K562 (cell line): ENCODE measurements around the gene NRP2.

Experiments used
- MEF2A ChIP-seq: IDR thresholded peaks from 2 replicates; pipeline ENCODE4 v1.6.1; 2011; ENCODE audit warnings: low read depth, mild to moderate bottlenecking, low read length, moderate library complexity; ENCODE audit not compliant: control insufficient read depth
- MTF1 ChIP-seq: fragments of 250-450 bp; sonication (Bioruptor Pico); IDR thresholded peaks from 2 replicates; pipeline ENCODE4 v1.9.0; 2021; ENCODE audit warnings: moderate library complexity, mild to moderate bottlenecking, inconsistent platforms, borderline replicate concordance
- NR1H2 ChIP-seq: sonication (generic); formaldehyde crosslinking; IDR thresholded peaks from 2 replicates; pipeline ENCODE4 v1.4.0; 2020; ENCODE audit warnings: mild to moderate bottlenecking, missing genetic modification reagents
- NR2C1 ChIP-seq, 2 experiments: fragments of 450-650 bp; IDR thresholded peaks; 2 replicates each; pipeline ENCODE4 v1.6.1; 2017; ENCODE audit warnings: mild to moderate bottlenecking in 2 of 2, antibody characterized with exemption in 1 of 2, inconsistent platforms in 1 of 2, missing compliant biosample characterization in 1 of 2, missing genetic modification characterization in 1 of 2
- NUFIP1 ChIP-seq: fragments of 450-650 bp; IDR thresholded peaks from 2 replicates; pipeline ENCODE4 v1.6.1; 2018; ENCODE audit not compliant: partially characterized antibody
- PURB ChIP-seq: sonication (generic); formaldehyde crosslinking; IDR thresholded peaks from 2 replicates; pipeline ENCODE4 v1.9.0; 2021; ENCODE audit warnings: low read depth, mild to moderate bottlenecking, missing genetic modification reagents
- STAT5A ChIP-seq: IDR thresholded peaks from 2 replicates; pipeline ENCODE4 v1.6.1; 2012; ENCODE audit warnings: low read length, inconsistent platforms, borderline replicate concordance
- TAF1 ChIP-seq: IDR thresholded peaks from 2 replicates; pipeline ENCODE4 v1.6.1; 2011; ENCODE audit warnings: mild to moderate bottlenecking, low read length, moderate library complexity; ENCODE audit not compliant: insufficient read depth, control insufficient read depth, severe bottlenecking; ENCODE audit errors: extremely low read depth
- ZC3H4 ChIP-seq: sonication (generic); formaldehyde crosslinking; IDR thresholded peaks from 2 replicates; pipeline ENCODE4 v1.9.0; 2021; ENCODE audit warnings: missing genetic modification reagents, borderline replicate concordance
- ZNF274 ChIP-seq: IDR thresholded peaks from 2 replicates; pipeline ENCODE4 v1.6.1; 2011; ENCODE audit warnings: low read depth, mild to moderate bottlenecking, low read length, moderate library complexity, borderline replicate concordance
- ZNF696 ChIP-seq: fragments of 250-450 bp; sonication (Bioruptor Pico); conservative IDR thresholded peaks from 2 replicates; pipeline ENCODE4 v1.4.0; 2020; ENCODE audit warnings: mild to moderate bottlenecking, moderate library complexity
- TF ChIP-seq, protein P1 (sequence below), 3 experiments: IDR thresholded peaks in 2 of 3; conservative IDR thresholded peaks in 1 of 3; 2 replicates each; pipeline ENCODE4 v1.5.1; 2011 to 2012; ENCODE audit warnings: low read length in 3 of 3, mild to moderate bottlenecking in 3 of 3, control low read depth in 2 of 3, improper control_type of control experiment in 1 of 3, inconsistent platforms in 1 of 3, low read depth in 1 of 3, mixed read lengths in 1 of 3, moderate library complexity in 1 of 3; ENCODE audit not compliant: insufficient read depth in 2 of 3
- TF ChIP-seq, protein P2 (sequence below): fragments of 250-450 bp; sonication (Bioruptor Pico); IDR thresholded peaks from 2 replicates; pipeline ENCODE4 v1.8.0; 2021; ENCODE audit warnings: mild to moderate bottlenecking, moderate library complexity
- TF ChIP-seq, protein P3 (sequence below): fragments of 450-650 bp; formaldehyde crosslinking; IDR thresholded peaks from 2 replicates; pipeline ENCODE4 v1.4.0; 2022; ENCODE audit warnings: missing genetic modification characterization

DNA sequence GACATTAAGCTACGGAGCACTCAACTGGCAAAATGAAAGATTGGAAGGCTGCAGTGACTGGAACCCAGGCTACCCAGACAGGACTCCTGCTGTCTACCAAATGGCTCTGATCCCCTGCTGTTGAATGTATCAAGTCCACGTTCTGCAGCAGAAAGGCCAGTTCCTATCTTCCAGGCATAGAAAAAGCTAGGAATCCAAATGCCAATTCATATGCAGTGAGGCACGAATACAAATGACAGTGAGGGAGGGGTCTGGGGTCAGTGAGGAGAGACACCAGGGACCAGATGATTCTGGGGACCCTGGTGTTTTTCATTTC lies 5.3 kb downstream of the NRP2 start:
- TF ChIP-seq TAF1 (no peak), ZC3H4 (CRISPR knock-in tag) (no peak), ZNF274 (no peak), NR1H2 (no peak), NR2C1 (IDR thresholded peaks at IDR 0.05) (no peak), NR2C1 (tag; IDR thresholded peaks at IDR 0.05) (no peak), STAT5A (no peak), MTF1 (CRISPR knock-in tag) (no peak), PURB (CRISPR knock-in tag) (no peak), MEF2A (no peak), ZNF696 (CRISPR knock-in tag) (no peak), NUFIP1 (no peak)
- TF ChIP-seq, protein P1, sequence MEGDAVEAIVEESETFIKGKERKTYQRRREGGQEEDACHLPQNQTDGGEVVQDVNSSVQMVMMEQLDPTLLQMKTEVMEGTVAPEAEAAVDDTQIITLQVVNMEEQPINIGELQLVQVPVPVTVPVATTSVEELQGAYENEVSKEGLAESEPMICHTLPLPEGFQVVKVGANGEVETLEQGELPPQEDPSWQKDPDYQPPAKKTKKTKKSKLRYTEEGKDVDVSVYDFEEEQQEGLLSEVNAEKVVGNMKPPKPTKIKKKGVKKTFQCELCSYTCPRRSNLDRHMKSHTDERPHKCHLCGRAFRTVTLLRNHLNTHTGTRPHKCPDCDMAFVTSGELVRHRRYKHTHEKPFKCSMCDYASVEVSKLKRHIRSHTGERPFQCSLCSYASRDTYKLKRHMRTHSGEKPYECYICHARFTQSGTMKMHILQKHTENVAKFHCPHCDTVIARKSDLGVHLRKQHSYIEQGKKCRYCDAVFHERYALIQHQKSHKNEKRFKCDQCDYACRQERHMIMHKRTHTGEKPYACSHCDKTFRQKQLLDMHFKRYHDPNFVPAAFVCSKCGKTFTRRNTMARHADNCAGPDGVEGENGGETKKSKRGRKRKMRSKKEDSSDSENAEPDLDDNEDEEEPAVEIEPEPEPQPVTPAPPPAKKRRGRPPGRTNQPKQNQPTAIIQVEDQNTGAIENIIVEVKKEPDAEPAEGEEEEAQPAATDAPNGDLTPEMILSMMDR (IDR thresholded peaks at IDR 0.05 in 2 of 3, conservative IDR thresholded peaks at IDR 0.05 in 1 of 3; ENCODE audit: insufficient read depth in 2 of 3, low read depth in 1 of 3, low read length in 3 of 3) = no peak
- TF ChIP-seq, protein P2, sequence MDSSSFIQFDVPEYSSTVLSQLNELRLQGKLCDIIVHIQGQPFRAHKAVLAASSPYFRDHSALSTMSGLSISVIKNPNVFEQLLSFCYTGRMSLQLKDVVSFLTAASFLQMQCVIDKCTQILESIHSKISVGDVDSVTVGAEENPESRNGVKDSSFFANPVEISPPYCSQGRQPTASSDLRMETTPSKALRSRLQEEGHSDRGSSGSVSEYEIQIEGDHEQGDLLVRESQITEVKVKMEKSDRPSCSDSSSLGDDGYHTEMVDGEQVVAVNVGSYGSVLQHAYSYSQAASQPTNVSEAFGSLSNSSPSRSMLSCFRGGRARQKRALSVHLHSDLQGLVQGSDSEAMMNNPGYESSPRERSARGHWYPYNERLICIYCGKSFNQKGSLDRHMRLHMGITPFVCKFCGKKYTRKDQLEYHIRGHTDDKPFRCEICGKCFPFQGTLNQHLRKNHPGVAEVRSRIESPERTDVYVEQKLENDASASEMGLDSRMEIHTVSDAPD (CRISPR knock-in tag) = no peak
- TF ChIP-seq, protein P3, sequence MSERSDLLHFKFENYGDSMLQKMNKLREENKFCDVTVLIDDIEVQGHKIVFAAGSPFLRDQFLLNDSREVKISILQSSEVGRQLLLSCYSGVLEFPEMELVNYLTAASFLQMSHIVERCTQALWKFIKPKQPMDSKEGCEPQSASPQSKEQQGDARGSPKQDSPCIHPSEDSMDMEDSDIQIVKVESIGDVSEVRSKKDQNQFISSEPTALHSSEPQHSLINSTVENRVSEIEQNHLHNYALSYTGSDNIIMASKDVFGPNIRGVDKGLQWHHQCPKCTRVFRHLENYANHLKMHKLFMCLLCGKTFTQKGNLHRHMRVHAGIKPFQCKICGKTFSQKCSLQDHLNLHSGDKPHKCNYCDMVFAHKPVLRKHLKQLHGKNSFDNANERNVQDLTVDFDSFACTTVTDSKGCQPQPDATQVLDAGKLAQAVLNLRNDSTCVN (CRISPR knock-in tag) = no peak
